HG02623 (cell line): ENCODE measurements around the gene TMEM117.
A peak's percentile ranks its signal among the peaks of the same experiment; 100 is the strongest.
"Not testable (repeated sequence)": the region's sequence is repeated elsewhere in the genome, so short reads cannot be mapped to it uniquely, and the experiment has no call there.

Experiments used
- ATAC-seq: cut with Tn5 transposase; IDR thresholded peaks from one replicate; pipeline ENCODE4 v1.9.1; 2021; ENCODE audit warnings: moderate library complexity; ENCODE audit not compliant: unreplicated experiment

Gene TMEM117

DNA sequence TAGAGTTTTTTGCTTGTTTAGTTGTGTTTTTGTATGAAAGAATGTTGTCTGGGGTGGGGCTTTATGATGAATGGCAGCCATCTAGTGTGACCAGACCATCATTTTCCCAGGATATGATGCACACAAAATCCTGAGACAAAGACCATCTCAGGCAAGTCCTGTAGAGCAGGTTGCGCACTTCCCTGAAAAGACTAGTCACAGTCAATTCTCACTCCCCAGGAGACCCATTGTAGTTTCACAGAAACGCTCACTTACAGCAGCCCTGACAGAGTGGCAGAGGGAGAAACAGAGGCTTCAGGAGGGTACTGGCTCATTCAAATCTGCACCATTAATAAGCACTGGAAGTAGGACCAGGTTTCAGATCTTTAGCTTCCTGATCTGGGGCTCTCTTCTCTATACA lies 183.2 kb downstream of the TMEM117 start:
- no peak for ATAC-seq

DNA sequence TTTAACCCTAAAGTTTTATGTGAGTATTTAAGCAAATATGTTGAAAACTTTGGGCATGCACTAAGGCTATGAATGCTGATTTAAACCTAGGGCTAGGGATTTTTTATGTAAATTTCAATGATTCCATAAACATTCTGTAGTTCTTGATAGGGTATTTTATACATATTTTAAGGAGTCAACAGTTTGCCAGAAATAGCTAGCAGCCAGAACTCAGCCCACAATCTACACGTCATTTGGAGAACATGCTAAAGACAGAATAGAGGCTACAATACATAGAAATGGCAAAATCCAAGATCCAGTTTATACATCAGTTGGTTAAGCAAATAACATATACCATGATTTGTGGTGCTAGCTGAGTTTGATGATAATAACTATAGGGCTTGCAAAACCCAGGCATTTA lies 184.7 kb downstream of the TMEM117 start:
- no peak for ATAC-seq

DNA sequence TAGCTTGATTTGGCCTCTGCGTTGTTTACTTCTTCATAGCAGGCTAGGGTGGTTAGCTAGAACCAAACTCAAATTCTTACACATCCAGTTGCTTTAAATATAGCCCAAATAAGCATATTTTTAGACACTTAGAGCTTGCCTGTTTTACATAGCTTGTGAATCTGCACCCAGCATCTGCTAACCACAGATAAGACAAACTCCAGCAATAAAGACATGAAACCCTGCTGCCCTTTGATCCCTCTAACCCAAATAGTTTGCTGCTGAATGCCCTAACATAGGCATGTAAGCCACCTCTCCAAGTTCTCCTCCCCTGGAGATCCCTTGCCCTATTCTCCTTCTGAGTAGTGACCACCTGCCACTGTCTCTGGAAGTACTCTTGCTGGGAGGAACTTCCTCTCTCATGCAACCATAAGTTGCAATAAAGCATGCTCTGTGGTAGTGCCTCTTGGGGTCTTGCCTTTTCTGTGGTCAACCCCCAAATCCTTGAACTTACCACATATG lies 185.6 kb downstream of the TMEM117 start:
- peak; percentile 92 for ATAC-seq

DNA sequence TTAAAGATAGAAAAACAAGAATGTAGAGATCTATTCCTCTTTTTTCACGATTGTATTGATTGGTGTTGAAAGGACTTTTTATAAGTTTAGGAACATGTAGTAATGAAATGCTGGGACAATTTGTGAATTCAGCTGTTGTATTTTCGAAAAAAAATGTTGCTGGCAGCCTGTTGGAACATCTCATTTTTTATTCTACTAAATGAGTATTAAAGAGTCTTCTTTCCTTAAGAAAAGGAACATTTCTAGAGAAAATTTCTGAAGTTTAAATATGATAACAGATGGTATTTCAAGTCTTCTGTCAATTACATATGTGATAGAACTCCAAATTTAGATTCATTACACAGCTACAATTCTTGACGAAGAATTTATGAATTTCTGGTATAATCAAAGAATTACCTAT lies 189.6 kb downstream of the TMEM117 start:
- no peak for ATAC-seq

DNA sequence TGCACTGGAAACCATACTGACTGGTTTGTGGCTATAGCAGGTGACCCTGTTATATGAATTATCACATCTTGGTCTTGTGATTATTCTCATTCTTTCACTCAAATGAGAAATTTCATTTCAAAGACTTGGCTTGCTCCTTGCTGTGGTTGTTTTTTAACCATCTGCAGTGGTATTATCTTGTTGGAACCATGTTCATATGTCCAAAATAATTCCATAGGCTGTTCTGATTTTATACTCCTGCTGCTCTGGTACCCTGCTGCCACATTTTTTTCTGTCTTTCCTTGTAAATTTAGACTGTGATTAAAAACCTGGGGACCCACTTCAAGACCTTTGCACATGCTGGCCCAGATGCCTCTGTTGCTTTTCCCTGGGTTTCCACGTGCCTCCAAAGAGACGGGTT lies 190.2 kb downstream of the TMEM117 start:
- ATAC-seq: no peak

DNA sequence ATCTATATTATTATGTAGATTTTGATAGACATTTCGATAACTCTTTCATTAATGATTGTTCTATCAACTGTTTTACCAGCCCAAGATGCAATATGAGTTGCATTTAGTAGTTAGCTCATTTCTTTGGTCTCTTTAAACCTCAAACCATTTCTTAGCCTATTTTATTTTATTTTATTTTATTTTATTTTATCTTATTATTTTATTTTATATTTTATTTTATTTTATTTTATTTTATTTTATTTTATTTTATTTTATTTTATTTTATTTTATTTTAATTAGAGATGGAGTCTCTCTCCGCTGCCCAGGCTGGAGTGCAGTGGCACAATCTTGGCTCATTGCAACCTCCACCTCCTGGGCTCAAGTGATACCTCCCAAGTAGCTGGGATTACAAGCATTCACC lies 191.0 kb downstream of the TMEM117 start:
- ATAC-seq: not testable (repeated sequence)

DNA sequence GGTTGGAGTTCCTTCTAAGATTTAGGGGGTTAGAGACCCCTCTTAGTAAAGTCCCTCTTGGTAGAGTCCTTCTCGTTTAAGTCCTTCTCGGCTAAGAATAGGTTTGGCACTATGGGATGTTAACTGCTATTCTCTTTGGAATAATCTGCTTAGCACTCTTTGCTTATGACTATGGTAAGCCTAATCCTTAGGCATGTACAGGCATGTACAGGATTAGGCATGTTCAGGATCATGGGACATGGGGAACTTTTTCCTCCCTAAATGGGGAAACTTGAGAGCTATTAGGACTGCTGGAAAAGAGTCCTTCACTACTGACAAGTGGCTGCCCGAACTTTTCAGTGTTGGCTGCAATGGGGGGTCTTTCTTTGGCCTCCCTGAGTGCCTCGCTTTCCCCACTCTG lies 193.3 kb downstream of the TMEM117 start:
- ATAC-seq: no peak

DNA sequence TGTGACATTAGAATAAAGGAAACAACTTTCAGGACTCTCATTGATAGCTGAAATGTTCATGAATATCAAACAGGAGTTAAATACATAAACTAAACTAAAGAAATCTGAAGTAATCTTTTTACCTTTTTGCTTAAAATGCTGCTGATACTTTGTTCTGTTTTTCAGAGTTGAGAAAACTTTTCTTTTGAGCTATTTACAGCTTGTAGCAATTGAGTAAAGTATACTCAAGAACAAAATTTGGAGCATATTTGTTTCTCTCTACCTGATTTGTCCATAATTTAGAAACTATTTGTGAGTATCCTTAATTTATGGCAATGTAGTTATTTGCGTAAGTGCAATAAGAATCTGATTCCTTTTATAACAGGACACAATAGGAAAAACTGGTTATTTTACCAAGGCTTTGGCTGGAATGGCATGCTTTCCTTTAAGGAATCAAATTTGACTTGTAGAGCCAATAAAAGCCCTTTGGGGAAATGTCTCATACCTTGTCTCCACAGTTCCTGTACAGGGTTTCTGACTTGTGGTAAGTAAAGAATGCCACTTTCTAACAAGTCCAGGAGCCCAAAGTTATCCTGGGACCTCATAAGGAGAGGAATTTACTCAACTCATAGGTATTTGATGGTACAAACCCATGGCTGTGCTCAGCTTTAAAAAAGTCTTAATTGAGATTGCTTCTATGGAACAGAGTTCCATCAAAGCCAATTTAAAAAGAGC lies 195.7 kb downstream of the TMEM117 start:
- no peak for ATAC-seq

DNA sequence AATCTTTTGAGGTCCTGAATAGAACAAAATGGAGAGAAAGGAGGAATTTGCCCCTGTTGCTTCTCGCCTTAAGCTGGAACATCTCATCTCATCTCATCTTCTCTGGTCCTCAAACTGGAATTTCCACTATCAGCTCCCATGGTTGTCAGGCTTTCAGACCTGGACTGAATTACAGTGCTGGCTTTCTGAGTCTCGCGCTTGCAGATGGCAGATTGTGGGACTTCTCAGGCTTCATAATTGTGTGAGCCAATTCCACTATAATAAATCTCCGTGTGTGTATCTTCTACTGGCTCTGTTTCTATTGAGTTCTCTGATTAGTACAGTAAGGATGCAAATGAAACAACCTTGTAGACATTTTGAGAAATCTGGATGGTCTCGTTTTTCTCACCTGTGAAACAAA lies 199.0 kb downstream of the TMEM117 start:
- no peak for ATAC-seq

DNA sequence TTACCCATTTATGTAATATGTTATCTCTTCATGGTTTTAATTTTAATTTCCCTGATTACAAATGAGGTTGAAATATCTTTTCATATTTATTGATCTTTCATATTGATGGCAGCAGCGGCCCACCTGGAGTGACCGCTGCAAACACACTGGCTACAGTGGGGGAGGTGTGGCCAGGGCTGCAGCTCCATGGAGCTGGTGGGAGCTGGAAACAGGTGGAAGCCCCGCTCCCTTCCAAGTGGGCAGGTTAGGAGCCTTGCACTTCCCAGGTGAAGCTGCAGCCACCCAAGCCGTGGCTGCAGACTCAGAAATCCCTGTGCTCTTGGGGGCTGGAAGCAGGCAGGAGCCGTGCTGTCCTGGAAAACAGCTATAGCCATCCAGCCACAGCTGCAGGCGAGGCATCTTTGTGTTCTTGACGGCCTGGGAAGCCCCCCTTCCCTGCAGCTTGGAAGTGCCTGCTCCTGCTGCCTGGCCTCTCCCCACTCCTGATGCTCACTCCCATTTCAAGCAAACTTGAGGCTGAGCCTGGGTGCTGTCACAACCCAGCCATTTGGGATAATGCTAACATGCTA lies 201.1 kb downstream of the TMEM117 start:
- no peak for ATAC-seq

DNA sequence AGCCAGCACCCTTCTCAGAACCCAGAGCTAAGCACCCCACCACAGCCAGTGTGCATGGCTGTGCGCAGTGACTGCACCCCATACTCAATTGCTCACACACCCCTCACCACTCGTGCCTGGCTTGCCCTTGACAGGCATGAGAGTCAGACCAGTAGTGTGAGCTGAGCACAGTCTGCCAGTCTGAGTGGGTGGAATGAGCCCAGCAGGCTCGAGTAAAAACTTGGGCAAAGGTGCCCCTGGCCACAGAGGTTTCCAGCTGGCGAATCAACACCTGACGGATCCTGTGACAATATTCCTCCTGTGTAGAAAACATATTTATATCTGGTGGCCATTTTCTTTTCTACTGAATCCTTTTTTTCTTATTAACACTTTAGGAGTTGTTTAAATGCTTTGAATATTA lies 202.5 kb downstream of the TMEM117 start:
- ATAC-seq: no peak

DNA sequence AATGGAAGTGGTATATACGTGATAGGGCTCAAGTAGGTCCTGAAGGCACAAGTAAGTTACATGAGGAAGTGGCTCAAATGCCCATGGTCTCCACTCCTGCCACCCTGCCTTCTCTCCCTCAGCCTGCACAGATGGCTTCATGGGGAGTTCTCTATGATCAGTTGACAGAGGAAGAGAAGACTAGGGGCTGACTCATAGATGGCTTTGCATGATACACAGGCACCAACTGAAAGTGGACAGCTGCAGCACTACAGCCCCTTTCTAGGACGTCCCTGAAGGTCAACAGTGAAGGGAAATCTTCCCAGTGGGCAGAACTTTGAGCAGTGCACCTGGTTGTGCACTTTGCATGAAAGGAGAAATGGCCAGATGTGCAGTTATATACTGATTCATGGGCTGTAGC lies 208.6 kb downstream of the TMEM117 start:
- ATAC-seq: not testable (repeated sequence)

DNA sequence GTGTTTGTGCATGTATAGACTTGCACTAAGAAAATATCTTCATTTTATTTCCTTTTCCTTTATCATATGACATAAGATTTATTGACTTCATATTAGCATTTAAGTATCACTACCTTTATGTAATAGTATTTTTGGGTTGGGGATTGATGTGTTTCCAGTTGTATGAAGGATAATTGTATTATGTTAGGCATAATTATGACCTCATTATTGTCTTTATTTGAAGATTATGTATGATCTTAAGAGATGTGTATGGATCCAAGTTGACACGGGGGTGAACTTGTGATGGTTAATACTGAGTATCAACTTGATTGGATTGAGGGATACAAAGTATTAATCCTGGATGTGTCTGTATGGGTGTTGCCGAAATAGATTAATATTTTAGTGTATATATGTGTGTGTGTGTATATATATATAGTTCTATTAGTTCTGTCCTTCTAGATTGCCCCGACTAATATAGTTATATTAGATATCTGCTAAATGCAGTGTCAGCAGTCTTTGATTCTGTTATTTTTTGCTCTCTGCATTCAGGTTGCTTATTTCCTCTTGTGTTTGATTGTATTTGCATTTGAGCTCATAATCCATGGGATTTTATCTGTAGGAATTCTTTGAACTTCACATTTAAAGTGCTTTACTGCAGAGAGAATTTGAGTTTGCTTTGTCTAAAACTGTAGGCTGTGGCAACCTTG lies 211.0 kb downstream of the TMEM117 start:
- no peak for ATAC-seq

DNA sequence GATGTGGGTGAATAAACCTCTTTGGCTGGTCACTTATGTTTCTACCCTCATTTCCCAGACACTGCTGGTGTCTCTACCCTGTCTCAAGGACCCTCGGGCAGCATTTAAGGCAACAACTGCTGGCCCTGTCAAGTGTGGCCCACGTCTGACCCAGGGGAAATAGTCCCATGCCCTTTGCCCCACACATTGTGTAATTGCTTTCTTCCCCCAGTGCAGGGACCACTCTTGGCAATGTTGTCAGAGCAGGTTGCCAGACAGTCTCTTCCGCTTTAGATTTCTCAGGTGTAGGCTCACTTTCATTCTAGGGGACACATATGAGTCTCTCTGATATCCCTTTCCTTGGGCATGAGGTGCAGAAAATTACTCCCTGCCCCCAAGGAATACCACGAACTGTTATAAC lies 216.7 kb downstream of the TMEM117 start:
- no peak for ATAC-seq

DNA sequence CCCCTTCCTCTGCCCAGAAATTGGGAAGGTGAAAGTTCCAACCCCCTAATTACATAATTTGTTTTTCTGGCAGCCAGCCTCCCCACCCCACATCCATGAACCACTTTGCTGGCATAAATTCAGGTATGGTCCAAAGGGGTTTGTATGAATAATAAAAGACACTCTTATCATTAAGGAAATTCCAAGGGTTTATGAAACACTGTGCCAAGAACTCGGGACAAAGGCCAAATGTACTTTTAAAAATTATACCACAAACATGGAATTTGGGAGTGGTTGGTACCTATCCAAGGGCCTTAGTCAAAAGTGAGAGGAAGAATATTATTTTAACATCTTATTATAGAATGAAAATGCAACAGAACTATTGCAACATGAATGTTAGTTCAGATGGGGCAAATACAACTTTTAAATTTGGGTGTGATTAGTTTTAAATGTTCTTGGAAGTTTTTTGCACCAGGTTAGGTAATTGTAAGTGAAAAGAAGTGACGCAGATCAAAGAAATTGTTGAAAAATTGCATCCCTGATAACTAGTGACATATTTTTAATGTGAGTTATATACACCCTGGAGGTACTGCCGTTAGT lies 217.8 kb downstream of the TMEM117 start:
- no peak for ATAC-seq

DNA sequence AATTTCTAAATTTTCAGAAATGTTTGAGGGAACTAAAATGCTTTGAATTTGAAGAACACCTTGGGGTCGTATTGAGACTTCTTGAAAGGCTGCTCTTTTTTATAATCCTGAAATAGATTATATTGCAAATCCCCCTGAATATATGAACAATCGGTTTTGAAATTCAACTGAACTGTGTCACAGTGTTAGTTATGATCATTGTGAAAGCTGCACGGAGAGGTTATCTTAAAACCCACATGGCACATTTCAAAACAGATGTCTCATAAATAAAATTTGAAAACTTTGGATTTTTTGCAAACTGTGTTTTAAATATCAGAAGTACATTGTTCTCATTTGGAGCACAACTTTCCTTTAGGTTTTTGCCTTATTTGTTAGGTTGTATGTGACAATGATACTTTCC lies 218.4 kb downstream of the TMEM117 start:
- no peak for ATAC-seq

DNA sequence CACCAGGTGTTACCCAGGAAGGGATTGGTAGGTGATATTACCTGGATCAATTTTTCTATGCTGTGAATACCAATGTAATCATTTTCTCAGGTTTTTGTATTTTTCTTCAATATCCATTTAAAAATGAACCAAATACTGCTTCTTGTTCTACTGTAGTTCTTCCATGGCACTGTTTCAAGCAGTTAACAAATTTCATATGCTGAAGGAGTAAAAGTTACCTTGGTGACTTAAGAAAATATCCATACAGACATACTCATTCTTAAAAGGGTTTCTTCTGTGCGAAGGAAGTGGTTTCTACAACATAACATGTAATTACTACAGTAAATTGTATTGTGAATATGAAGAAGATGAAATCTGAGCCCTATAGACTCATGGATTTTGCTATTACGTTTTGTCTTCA lies 222.5 kb downstream of the TMEM117 start:
- no peak for ATAC-seq

DNA sequence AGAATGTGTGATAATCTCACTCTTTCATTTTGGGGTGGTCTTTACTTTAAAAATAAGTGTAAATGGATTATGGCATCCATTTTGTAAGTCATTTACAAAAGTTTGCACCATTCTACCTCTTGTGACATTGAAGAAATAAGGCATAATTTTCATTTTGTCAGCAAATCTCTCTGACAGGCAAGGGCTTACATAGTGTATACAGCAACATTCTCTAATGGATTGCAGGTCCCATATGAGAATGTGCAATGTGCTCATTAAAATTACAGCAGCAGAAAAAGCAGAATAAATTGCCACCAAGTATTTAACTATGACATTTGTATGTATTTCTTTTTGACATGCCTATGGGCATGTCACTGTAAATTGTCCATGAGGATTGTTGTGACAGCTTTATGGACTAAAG lies 223.6 kb downstream of the TMEM117 start:
- no peak for ATAC-seq

DNA sequence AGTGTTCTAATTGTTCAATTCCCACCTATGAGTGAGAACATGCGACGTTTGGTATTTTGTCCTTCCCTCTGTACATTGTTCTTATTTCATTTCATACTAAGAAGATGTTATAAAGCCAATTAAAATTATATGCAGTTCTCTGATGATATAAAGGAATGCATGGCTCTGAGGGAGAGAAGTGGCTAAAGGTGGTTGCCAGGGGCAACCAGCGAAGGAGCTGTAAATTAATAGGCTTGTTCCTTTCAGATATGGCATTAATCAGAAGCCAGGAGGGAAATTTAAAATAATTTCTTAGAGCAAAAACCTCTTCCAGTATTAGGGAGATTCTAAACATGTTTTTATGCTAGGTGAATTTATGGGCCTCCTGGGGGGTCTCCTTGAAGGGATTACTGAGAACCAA lies 227.8 kb downstream of the TMEM117 start:
- no peak for ATAC-seq

DNA sequence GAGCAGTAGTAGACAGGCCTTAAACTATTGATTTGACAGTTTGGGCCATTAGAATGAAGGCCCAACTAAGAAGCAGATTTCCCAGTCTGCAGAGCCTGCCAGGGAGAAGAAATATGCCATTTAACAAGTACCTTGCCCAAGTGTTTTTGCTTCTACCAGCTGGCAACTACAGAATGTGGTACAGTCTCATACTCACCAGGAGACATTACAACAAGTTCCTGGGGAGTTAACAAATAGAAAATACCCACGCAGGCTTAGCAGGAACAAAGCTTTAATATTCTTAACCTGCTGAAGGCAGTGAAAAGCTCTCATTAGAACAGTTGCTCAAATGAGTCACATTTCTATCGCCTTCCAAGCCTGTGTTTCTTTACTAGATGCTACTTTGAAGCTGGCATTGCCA lies 241.0 kb downstream of the TMEM117 start:
- no peak for ATAC-seq

DNA sequence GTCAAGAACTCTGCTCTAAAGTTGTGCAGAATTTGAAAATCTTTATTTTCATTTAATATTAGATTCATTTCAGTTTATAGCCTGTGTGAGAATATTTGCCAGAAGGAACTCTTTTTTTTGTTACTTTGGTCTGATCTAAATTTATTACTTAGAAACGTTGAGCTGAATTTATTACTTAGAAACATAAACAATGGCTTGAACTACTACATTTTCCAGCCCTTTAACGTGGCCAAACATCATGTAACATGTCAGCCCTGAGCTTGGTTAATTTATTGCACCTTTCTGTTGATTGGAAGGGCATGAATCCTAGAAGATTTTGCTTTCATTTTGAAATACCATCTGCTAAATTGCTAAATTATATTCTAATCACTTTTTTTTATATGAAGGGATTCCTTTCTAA lies 241.4 kb downstream of the TMEM117 start:
- ATAC-seq: no peak

DNA sequence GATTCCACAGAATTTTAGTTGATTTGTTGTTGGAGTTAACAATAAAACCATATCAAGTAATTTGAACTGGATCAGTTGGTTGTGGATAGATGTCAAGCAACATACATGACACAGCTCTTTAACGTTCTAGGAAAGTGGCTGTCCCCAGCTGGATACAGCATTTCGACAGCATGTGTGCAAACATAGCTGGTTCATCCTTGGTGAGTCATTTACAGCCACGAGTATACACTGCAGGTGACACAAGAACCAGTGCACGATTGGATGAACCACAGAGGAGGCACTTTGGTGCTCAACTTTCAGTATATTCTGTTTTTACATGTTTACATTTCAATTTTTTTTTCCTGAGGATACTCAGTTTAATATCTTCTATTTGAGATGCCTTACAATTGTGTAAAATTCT lies 242.4 kb downstream of the TMEM117 start:
- no peak for ATAC-seq
